HG03060 (cell line): ENCODE results near the gene SLC22A1.
"Not testable (repeated sequence)": the region's sequence is repeated elsewhere in the genome, so short reads cannot be mapped to it uniquely, and the experiment has no call there.

ENCODE experiments used
- ATAC-seq: cut with Tn5 transposase; IDR thresholded peaks from one replicate; pipeline ENCODE4 v1.9.1; 2021; ENCODE audit warnings: low read depth, moderate number of reproducible peaks; ENCODE audit not compliant: unreplicated experiment

Gene SLC22A1

DNA sequence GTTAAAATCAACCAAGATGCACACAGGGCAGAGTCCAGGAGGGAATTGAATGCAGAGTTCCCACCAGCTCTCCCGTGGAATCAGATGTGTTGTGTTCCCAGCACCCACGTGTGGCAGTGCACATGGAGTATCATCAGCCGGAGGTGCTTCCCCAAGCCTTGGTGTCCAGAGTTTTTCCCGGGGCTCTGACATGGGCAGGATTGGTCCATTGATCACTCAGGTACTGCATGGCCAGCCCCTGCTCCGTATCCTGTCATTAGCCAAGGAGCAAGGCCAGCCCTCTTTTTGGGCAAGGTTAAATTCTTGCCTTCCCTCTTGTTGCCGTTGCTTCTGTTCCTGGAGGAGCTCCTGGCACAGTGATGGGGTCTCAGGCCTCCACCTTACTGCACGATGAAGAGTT, 28.6 kb upstream of the SLC22A1 start:
- no peak for ATAC-seq

DNA sequence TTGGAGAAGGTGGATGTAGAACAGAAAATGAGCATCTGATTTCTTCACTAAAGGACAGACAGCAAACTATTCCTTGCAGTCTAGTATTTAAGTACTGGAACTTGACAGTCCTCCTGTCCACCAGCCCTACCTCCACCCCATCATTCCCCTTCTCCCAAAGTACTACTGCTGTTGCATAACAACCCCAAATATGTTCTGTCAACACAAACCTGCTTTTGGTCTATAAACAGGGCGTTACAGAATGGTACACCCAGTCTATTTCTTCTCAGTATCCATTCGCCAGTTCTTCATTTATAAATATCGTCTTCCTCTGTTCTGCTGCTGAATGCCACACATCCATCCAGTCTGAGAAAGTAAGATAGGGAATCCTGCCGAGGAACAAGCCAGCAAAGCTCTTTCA, 27.7 kb upstream of the SLC22A1 start:
- no peak for ATAC-seq

DNA sequence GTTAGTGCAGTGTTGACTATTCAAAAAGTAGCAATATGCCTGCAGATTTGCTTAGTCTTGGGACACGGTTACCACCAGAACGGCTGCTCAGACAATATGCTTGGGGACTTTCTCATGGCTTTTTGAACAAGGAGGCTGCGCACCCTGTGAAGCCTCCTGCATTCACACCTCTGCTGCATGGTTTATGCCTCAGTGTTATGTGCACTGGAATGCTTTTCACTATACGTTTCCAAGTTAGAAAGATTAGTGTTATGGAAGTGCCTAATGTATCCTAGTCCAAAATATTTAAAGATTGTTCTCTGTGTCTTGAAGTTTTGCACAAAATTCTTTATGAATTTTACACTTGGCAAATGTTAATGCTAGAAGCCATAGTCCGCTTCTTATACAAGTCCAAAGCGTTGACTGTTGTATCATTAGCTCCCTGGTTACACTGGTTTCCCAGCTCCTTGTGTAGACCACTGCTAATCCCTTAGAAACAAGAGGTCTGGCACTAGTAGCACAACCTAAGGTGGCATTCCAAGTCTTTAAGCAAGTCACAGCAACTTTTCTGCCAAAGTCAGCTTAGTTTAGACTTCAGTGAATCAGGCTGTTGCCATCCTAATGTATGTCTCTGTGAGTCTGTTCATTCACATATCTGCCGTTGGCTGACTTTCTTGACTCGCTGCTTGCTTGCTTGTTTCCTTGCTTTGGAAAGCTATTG, 26.3 kb upstream of the SLC22A1 start:
- ATAC-seq = no peak

DNA sequence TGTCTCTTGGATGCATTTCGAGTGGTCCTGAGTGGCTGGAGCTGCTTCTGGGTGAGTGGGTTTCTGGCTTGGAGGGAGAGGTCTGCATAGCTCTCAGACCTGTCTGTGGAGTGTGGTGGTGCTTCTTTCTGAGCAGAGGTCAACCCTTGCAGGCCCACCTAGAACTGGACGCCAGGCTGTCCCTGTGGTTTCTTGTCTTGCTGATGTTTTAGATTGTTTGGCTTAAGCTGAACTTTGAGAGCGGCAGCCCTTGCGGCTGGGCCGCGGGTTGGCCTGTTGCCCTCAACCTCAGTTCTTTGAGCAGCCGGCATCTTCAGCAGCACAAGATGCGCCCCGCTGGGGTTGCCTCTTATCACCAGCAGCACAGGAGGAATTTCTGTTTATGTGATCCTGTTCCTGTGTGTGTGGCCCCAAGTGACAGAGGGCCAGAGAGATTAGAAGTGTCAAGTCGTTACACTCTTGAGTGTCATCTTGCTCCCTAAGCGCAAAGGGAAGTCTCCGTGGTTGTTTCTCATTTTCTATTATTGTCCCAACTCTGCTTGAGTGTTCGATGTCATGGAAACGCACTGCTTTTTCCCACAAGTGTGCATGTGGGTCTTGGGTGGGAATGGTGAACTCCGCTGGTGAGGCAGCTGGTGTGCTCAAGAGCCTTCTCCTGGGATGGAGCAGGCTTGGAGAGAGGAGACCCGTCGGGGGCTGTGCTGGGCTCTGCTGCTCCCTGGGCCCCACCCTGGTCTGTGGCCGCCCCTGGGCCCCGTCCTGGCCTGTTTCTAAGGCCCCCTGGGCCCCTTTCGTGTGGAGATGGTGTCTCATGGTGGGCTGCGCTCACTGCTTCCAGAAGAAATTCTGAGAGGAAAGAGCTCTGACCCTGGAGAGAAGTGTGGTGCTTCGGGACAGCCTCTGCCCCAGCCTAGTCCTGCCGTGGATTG, 20.1 kb upstream of the SLC22A1 start:
- no peak for ATAC-seq

DNA sequence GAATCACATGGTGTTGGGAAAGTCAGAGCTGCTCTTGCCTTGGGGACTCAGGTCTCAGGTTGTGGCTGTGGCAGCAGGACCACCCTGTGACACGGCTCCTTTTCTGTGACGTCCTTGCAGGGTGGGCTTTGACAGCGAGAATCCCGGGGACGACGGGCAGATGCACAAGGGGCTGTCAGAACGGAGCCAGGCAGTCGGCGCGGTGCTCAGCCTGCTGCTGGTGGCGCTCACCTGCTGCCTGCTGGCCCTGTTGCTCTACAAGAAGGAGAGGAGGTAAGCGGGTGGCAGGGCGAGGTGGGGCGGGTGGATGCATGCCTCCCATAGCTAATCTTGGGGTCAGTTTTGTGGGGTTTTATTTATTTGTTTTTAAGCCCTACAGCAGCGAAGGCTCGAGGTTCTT, 19.2 kb upstream of the SLC22A1 start:
- no peak for ATAC-seq

DNA sequence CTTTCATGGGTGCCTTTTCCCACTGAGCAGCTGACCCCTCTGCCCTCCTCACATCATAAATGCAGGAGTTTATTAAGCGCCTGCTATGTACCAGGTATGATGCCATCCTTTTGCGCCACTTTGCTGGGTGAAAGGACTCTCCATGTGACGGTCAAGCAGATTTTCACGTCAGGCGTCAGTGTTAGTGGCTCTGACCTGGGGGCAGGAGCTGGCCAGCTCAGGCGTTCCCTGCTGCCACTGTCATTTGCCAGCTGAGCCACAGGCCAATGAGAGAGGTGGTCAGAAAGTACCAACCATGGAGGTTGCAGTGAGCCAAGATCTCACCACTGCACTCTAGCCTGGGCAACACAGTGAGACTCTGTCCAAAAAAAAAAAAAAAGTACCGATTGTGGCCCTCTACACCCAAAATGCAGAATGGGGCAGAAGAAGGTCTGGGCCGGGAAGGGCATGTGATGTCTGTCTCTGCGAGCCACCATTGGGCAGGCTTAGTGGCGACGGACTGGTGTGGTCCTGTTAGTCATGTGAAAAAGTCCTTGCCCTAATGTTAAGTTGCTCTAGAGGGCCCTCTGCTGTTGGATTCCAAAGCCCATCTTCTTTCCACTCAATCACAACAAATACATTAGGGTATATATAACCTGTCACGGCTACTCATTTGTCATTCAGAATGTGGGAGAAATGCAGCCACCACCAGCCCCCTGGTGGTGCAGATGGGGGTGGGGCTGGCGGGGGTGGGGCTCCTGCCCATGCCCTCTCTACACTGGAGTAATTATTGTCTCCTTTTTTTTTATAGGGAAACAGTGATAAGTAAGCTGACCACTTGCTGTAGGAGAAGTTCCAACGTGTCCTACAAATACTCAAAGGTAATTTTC, 18.4 kb upstream of the SLC22A1 start:
- ATAC-seq = no peak

DNA sequence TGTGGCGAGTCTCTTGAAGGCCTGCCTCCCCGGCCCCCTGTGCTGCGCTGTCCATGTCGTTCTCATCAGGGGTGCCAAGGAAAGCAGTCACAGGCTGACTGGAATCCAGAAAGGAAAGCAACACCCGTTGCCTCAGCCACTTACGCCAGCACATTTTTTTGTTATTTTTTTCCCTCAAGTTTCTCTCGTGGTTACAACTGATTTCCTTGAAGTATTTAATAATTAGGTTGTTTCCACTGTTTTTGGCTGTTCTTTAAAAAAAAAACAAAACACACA, 17.9 kb upstream of the SLC22A1 start:
- ATAC-seq = no peak

DNA sequence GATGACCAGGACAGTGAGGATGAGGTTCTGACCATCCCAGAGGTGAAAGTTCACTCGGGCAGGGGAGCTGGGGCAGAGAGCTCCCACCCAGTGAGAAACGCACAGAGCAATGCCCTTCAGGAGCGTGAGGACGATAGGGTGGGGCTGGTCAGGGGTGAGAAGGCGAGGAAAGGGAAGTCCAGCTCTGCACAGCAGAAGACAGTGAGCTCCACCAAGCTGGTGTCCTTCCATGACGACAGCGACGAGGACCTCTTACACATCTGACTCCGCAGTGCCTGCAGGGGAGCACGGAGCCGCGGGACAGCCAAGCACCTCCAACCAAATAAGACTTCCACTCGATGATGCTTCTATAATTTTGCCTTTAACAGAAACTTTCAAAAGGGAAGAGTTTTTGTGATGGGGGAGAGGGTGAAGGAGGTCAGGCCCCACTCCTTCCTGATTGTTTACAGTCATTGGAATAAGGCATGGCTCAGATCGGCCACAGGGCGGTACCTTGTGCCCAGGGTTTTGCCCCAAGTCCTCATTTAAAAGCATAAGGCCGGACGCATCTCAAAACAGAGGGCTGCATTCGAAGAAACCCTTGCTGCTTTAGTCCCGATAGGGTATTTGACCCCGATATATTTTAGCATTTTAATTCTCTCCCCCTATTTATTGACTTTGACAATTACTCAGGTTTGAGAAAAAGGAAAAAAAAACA, 16.6 kb upstream of the SLC22A1 start:
- ATAC-seq = no peak

DNA sequence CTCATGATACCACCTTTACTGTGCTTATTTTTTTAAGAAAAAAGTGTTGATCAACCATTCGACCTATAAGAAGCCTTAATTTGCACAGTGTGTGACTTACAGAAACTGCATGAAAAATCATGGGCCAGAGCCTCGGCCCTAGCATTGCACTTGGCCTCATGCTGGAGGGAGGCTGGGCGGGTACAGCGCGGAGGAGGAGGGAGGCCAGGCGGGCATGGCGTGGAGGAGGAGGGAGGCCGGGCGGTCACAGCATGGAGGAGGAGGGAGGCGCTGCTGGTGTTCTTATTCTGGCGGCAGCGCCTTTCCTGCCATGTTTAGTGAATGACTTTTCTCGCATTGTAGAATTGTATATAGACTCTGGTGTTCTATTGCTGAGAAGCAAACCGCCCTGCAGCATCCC, 15.6 kb upstream of the SLC22A1 start:
- no peak for ATAC-seq

DNA sequence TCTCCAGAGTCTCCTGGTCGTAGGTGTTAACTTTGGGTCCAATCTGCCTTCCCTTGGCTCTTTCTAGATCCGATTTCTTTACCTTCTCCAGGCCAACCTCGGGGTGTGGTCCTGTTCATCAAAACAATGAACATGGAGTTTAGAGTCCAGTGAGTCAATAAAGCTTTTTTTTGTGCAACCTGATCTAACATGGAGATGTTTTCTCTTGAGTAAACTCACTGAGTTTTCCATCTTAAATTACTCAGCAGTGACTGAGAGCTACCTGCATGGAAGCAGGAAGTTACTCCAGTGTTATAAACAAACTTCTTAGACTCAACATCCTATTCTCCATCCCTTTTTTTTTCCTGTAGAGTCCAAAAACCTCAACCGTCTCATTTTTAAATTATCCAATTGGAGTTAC, 14.9 kb upstream of the SLC22A1 start:
- no peak for ATAC-seq

DNA sequence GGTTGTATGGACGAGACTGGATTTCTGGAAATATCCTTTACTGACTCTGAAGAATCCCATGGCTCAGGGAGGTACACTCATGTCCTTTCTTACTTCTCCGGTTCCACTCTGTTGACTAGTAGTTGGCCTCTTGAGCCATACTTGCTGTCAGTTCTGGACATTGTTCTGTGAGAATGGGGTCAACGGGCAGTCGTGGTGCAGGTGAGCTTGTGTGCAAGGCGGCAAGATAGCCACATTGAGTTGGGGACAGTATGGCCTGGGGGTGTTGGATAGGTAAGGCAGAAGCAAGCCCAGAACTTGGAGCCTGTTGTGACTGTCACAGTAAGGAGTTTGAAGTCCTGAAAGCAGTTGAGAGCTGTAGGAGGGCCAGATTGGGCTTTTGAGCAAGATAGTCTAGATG, 13.5 kb upstream of the SLC22A1 start:
- no peak for ATAC-seq

DNA sequence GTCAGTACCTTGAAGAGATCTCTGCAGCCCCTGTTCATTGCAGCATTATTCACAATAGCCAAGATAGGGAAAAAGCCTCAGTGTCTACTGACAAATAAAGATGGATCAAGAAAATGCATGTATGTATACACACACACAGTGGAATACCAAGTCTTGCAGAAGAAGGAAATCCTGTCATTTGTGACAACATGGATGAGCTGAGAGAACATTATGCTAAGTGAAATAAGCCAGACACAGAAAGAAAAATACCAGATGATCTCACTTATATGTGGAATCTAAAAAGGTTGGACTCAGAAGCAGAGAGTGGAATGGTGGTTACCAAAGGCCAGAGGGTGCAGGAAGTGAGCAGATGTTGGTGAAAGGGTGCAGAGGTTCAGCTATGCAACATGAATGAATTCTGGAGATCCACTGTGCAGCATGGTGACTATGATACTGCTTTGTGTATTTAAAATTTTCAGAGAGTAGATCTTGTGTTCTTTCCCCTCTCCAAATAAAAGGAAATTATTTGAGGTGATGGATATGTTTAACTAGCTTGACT, 11.0 kb upstream of the SLC22A1 start:
- no peak for ATAC-seq

DNA sequence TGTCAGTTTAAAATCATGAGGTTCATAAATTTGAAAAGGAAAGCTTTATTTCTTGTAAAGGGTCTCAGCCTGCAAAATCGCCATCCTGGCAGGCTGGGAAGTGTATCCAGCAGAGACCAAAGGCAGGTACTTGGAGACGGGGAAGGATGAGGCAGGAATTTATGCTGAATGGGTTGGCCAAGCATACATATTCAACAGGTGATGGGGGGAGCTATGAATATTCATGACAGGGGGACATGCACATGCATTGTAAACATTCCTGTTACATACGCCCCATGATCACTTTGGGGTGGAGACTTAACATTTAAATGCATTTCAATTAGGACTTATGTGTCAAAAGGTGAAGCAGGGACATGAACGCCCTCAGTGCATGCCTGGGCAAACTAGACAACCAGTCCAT, 9.8 kb upstream of the SLC22A1 start:
- no peak for ATAC-seq

DNA sequence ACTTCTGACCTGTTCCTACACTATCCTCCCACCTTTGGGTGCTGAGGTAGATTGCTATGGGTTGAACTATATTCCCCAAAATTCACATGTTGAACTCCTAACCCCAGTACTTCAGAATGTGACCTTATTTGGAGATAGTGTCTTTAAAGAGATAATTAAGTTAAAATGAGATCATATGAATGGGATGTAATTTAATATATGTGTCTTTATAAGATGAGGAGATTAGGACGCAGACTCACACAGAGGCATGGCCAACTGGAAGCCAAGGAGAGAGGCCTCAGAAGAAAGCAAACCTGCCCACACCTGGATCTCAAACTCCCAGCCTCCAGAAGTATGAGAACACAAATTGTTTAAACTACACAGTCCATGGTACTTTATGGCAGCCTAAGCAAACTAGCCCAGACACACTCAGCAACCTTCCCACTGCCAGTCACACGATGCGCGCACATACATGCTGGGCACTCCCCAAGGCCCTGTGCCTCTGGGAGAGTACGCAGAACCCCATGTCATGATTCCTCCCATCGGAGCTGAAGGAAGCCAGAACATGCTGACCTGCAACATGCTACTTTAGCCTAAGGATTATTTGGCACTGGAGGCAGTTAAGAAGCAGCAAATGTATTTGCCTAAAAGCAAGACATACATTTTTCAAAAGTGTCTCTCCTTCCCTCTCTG, 8.9 kb upstream of the SLC22A1 start:
- no peak for ATAC-seq

DNA sequence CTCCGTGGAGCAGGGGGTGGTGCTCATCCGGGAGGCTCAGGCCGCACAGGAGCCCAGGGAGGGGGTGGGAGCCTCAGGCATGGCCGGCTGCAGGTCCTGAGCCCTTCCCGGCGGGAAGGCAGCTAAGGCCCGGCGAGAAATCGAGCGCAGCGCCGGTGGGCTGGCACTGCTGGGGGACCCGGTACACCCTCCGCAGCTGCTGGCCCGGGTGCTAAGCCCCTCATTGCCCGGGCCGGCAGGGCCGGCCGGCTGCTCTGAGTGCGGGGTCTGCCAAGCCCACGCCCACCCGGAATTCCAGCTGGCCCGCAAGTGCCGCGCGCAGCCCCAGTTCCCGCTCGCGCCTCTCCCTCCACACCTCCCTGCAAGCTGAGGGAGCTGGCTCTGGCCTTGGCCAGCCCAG, 7.1 kb upstream of the SLC22A1 start:
- not testable (repeated sequence) for ATAC-seq

DNA sequence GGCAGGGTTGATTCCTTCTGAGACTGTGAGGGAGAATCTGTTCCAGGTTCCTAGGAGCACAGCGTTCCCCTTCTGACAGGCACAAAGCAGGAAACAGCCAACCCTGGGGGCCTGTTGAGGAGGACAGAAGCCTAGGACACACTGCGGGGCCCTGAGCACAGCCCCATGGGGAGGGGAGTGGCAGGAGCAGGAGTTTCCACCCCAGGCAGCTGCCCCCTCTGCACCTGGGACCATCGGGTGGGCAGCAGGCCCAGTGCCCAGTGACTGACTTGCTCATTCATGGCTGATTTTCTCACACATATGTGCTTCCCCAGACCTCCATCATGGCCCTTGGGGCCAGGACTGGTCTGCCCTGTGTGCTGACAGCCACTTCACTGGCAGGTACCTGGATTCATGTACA, 6.2 kb upstream of the SLC22A1 start:
- no peak for ATAC-seq

DNA sequence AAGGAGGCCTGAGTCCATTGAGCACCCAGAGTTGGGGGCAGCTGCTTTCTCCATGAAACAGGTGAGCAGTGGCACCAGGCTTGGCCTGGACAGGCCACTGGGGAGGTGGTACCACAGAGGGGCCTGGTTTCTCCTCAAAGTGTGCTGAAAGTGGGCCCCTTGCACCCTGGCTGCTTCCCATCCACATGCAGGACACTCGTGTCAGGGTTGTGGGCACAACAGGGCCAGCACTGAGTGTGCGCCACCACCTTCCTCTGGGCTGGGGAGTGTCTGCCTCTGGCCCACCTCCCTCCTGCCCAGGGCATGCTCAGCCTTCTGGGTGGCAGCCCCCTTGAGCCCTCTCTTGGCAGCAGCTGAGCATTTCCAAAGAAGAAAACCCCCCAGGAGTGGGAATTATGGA, 5.2 kb upstream of the SLC22A1 start:
- ATAC-seq = no peak

DNA sequence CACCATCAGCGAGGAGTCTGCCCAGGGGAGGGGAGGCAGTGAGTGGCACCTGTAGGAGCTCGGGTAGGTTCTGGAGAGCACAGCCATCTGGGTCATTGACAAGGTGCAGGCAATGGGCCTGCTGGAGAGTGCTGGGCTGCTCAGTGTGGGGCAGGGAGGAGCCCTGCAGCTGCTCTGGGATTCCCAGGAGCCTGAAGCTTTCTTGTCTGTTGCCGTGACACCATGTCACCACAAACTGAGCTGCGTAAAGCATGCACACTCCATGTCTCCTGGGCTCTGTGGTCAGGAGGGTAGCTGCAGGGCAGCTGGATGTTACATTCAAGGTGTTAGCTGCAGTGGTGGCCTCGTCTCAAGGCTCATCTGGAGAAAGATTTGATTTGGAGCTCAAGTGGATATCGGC, 4.5 kb upstream of the SLC22A1 start:
- ATAC-seq = no peak

DNA sequence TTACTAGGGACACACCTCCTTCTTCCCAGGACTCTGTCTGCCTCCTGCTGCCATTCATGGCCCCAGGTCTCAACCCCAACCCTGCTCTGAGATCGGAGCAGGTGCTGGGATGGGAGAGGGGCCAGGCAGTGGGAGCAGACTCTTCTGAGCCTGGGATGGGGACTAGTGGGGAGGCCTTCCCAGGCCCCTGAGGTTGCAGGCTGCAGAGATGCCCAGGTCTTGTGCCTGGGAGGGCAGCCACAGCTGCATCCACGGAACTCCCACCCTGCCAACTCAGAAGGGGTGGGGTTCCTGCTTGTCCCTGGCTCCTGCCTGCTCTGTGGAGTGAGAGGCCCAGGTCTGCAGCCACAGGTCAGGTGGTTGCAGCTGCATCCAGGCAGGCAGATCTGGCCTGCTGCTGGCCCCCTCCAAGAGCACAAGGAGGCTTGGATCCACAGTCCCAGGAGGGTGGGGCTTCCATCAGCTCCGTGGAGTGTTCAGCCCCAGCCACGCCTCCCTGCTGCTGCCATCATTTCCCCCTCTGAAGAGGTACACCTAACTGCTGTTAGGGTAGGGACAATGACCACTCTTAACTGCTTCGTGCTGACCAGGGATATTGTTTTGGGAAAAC, 2.9 kb upstream of the SLC22A1 start:
- ATAC-seq = no peak

DNA sequence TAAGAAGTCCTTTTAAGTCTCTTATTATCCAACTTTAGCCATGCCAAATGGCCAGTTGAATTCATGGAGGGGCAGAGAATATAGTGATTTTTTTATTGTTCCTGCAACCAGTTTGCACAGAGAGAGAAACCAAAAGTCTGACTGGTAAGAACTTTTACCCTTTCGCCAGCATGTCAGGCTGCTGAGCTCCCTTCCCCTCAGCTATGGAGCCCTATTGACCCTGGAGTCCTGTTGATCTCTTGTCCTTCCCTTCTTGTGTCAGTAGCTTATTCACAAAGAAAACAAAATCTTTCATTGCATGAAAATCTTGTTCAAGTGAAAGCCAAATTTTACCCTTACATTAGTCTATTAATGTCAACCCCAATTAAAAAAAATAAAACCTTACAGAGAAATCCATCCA, 1.5 kb upstream of the SLC22A1 start:
- ATAC-seq = no peak
